ENCODE results near the gene SYNGAP1.
"Not testable (repeated sequence)": the region's sequence is repeated elsewhere in the genome, so short reads cannot be mapped to it uniquely, and the experiment has no call there.

The SYNGAP1 gene

DNA sequence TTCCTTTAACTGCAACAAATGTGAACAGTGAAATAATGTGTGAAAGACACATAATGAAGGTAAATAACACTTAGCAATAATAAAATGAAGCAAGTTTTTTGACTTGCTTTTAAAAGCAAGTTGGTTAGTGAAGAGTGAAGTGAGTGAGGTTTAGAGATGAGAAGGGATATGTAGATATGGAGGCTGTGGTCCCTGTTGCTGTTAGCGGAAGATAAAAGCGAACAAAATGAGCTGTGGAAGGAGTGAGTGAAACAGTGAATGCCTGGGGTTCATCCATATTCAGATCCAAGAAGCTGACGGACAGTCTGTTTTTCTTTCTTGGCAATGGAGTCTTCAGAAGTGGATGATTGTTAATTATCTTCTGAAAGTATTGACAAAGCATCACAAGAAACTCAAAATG, 58.0 kb downstream of the SYNGAP1 start:
- Histone ChIP-seq H3K4me3 (ENCODE audit: low read depth, low read length) (no peak overlapping the region), H3K27me3 (replicated peaks) (no peaks in the 10 kb centered on the region), H3K36me3 (replicated peaks) (no peaks in the 10 kb centered on the region), H3K27ac (no peak overlapping the region)
- TF ChIP-seq CTCF (IDR thresholded peaks at IDR 0.05; ENCODE audit: low read depth, low read length, missing control alignments), result no peak
- in situ Hi-C loops (cut with HindIII; ENCODE audit: low pct_ligation_motif_present, low sequenced_read_pairs), result no loop called here
- DNase-seq, result no peak

GRCh38 chr6:33481192-33481591, 61.3 kb downstream of the SYNGAP1 start:
- Histone ChIP-seq H3K27me3 (replicated peaks) (no peaks in the 10 kb centered on the region), H3K36me3 (replicated peaks) (no peaks in the 10 kb centered on the region), H3K27ac (no peak overlapping the region), H3K4me3 (ENCODE audit: low read depth, low read length) (no peak overlapping the region)
- no peak for DNase-seq
- TF ChIP-seq CTCF (IDR thresholded peaks at IDR 0.05; ENCODE audit: low read depth, low read length, missing control alignments), result no peak
- in situ Hi-C loops (cut with HindIII; ENCODE audit: low pct_ligation_motif_present, low sequenced_read_pairs), result no loop called here

- H3K36me3 ChIP-seq (replicated peaks); H3K27me3 ChIP-seq (replicated peaks); H3K4me3 ChIP-seq (ENCODE audit: low read depth, low read length); DNase-seq; in situ Hi-C loops (cut with HindIII; ENCODE audit: low pct_ligation_motif_present, low sequenced_read_pairs); H3K27ac ChIP-seq: not testable (repeated sequence)
Measured at GRCh38 chr6:33482620-33483019, 62.8 kb downstream of the SYNGAP1 start.

DNA sequence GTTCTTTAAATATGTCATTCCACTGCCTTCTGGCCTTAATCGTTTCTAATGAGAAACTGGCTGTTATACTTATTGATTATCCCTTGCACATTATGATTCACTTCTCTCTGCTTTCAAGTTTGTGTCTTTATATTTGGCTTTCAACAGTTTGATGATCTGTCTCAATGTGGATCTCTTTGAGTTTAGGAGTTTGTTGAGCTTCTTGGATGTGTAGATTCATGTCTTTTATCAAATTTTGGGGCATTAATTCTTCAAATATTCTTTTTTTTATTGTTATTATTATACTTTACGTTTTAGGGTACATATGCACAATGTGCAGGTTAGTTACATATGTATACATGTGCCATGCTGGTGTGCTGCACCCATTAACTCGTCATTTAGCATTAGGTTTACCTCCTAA, 63.8 kb downstream of the SYNGAP1 start:
- in situ Hi-C loops (cut with HindIII; ENCODE audit: low pct_ligation_motif_present, low sequenced_read_pairs), result no loop called here
- DNase-seq, result no peak
- H3K36me3 ChIP-seq (replicated peaks), result no peaks in the 10 kb centered on the region
- no peak for TF ChIP-seq CTCF (IDR thresholded peaks at IDR 0.05; ENCODE audit: low read depth, low read length, missing control alignments)
- no peak overlapping the region for H3K27ac ChIP-seq
- H3K27me3 ChIP-seq (replicated peaks), result peaks cover 2% of the 10 kb centered on the region
- H3K4me3 ChIP-seq (ENCODE audit: low read depth, low read length), result no peak overlapping the region

DNA sequence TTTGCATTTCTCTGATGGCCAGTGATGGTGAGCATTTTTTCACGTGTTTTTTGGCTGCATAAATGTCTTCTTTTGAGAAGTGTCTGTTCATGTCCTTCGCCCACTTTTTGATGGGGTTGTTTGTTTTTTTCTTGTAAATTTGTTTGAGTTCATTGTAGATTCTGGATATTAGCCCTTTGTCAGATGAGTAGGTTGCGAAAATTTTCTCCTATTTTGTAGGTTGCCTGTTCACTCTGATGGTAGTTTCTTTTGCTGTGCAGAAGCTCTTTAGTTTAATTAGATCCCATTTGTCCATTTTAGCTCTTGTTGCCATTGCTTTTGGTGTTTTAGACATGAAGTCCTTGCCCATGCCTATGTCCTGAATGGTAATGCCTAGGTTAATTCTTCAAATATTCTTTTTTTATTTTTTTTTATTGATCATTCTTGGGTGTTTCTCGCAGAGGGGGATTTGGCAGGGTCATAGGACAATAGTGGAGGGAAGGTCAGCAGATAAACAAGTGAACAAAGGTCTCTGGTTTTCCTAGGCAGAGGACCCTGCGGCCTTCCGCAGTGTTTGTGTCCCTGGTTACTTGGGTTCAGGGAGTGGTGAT, 64.9 kb downstream of the SYNGAP1 start:
- DNase-seq; in situ Hi-C loops (cut with HindIII; ENCODE audit: low pct_ligation_motif_present, low sequenced_read_pairs): not testable (repeated sequence)

DNA sequence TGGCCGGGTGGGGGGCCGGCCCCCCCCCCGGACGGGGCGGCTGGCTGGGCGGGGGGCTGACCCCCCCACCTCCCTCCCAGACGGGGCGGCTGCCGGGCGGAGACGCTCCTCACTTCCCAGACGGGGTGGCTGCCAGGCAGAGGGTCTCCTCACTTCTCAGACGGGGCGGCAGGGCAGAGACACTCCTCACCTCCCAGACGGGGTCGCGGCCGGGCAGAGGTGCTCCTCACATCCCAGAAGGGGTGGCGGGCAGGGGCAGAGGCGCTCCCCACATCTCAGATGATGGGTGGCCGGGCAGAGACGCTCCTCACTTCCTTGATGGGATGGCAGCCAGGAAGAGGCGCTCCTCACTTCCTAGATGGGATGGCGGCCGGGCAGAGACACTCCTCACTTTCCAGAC, 65.8 kb downstream of the SYNGAP1 start:
- in situ Hi-C loops (cut with HindIII; ENCODE audit: low pct_ligation_motif_present, low sequenced_read_pairs); DNase-seq: not testable (repeated sequence)

More for the DNA sequence above, 64.9 kb downstream of the SYNGAP1 start:
- H3K27me3 ChIP-seq (replicated peaks); H3K27ac ChIP-seq; H3K4me3 ChIP-seq (ENCODE audit: low read depth, low read length); H3K36me3 ChIP-seq (replicated peaks): not testable (repeated sequence)

GRCh38 chr6:33488339-33488738, 68.5 kb downstream of the SYNGAP1 start:
- no peak for DNase-seq
- no peak overlapping the region for H3K27ac ChIP-seq
- H3K4me3 ChIP-seq (ENCODE audit: low read depth, low read length), result no peak overlapping the region
- no peak for TF ChIP-seq CTCF (IDR thresholded peaks at IDR 0.05; ENCODE audit: low read depth, low read length, missing control alignments)
- in situ Hi-C loops (cut with HindIII; ENCODE audit: low pct_ligation_motif_present, low sequenced_read_pairs), result no loop called here
- H3K27me3 ChIP-seq (replicated peaks), result peaks cover 3% of the 10 kb centered on the region
- no peaks in the 10 kb centered on the region for H3K36me3 ChIP-seq (replicated peaks)

More for the DNA sequence above, 65.8 kb downstream of the SYNGAP1 start:
- not testable (repeated sequence) for H3K27ac ChIP-seq; H3K27me3 ChIP-seq (replicated peaks); H3K36me3 ChIP-seq (replicated peaks); H3K4me3 ChIP-seq (ENCODE audit: low read depth, low read length)

Measured in brain microvascular endothelial cell (primary cell).